Suprapubic skin (tissue), 4 donors: ENCODE results near the gene EEF1AKMT2.

Experiments
- EP300 ChIP-seq: sonication (generic); formaldehyde crosslinking; IDR thresholded peaks from one replicate; pipeline ENCODE4 v1.6.1; 2017; ENCODE audit warnings: antibody characterized with exemption
- POLR2AphosphoS5 ChIP-seq, 3 donors: sonication (generic); formaldehyde crosslinking; IDR thresholded peaks; one replicate each; pipeline ENCODE4 v1.6.1; 2017; ENCODE audit warnings: antibody characterized with exemption in 3 of 3
- TF ChIP-seq, protein P1 (sequence below), 2 donors: fragments of 200-600 bp in 1 of 2; fragments of 450-650 bp in 1 of 2; sonication (generic) in 1 of 2; IDR thresholded peaks; one replicate each; pipeline ENCODE4 v1.5.1; 2016 to 2019; ENCODE audit warnings: antibody characterized with exemption in 2 of 2, mild to moderate bottlenecking in 1 of 2, moderate library complexity in 1 of 2

DNA sequence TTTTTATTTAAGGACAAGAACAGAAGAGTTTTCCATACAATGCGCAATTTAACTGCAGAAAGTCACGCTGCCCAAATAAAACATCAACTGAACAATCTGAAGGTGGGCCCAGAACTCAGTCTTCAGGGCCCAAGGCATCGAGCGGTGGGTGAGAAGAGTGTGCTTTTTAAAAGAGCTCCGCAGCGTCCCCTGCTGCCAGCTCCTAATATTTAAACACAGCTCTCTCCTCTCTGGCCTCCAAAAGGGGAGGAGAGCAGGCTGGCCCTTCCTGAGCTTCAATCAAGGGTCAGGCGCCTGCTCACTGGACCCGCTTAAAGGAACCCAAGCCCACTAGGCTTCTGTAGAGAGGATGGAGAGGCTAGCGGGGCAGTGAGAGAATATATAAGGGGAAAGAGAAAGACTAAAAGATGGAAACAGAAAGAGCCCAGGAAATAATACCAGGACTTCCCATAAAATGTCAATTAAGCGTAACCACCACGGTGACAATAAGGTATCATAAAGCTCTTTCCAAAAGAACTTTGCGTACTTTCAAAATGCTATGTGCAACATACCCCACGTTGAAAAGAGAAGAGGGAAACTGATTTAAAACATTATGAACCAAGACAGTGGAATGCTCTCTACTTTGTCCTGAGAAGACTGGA lies 50.3 kb downstream of the EEF1AKMT2 start:
- TF ChIP-seq, protein P1, sequence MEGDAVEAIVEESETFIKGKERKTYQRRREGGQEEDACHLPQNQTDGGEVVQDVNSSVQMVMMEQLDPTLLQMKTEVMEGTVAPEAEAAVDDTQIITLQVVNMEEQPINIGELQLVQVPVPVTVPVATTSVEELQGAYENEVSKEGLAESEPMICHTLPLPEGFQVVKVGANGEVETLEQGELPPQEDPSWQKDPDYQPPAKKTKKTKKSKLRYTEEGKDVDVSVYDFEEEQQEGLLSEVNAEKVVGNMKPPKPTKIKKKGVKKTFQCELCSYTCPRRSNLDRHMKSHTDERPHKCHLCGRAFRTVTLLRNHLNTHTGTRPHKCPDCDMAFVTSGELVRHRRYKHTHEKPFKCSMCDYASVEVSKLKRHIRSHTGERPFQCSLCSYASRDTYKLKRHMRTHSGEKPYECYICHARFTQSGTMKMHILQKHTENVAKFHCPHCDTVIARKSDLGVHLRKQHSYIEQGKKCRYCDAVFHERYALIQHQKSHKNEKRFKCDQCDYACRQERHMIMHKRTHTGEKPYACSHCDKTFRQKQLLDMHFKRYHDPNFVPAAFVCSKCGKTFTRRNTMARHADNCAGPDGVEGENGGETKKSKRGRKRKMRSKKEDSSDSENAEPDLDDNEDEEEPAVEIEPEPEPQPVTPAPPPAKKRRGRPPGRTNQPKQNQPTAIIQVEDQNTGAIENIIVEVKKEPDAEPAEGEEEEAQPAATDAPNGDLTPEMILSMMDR (IDR thresholded peaks at IDR 0.05): peak; percentile 71 to 89
- TF ChIP-seq EP300 (no peak), POLR2AphosphoS5 (IDR thresholded peaks at IDR 0.05) (peak in 1 of 3 donors; percentile 19)
